HFFc6 (cell line): ENCODE measurements around the gene RALGPS1. TPM values are rescaled to one million over a fixed set of nuclear protein-coding genes. Genes with fewer than 3 reads are reported as not detected.

ENCODE experiments used
- DNase-seq: peaks from one replicate; pipeline ENCODE4 v3.0.0-alpha.2; 2018
- H3K27ac Mint-ChIP-seq: 2 replicates; pipeline ENCODE4 v1.8.0; 2020; ENCODE audit warnings: mild to moderate bottlenecking, mixed read lengths
- H3K27me3 Mint-ChIP-seq: 2 replicates; pipeline ENCODE4 v1.8.0; 2021; ENCODE audit warnings: mild to moderate bottlenecking, moderate library complexity, mixed read lengths; ENCODE audit not compliant: insufficient read depth
- H3K36me3 Mint-ChIP-seq: 2 replicates; pipeline ENCODE4 v1.8.0; 2021; ENCODE audit warnings: low read depth, mixed read lengths
- H3K4me1 Mint-ChIP-seq: 2 replicates; pipeline ENCODE4 v1.8.0; 2020; ENCODE audit warnings: low read depth, mixed read lengths
- H3K4me3 Mint-ChIP-seq: 2 replicates; pipeline ENCODE4 v1.8.0; 2020; ENCODE audit warnings: mild to moderate bottlenecking, moderate library complexity, mixed read lengths
- H3K9me3 Mint-ChIP-seq: 2 replicates; pipeline ENCODE4 v1.8.0; 2020; ENCODE audit warnings: mild to moderate bottlenecking, mixed read lengths
- total RNA-seq, 6 experiments: library from RNA; stranded (reverse); fragmentation: NEBNext Ultra II Directional; extraction: Animal tissue kit (Norgen Biotek cat#: 25700); gene quantifications; 2 replicates in 1 of 6; 3 replicates in 5 of 6; pipeline ENCODE4 v1.2.3, GENCODE V29; 2021
- TF ChIP-seq, protein P1 (sequence below): fragments of 200-600 bp; sonication (generic); IDR thresholded peaks from 2 replicates; pipeline ENCODE4 v1.5.0; 2021; ENCODE audit warnings: antibody characterized with exemption, mild to moderate bottlenecking

Gene RALGPS1
- total RNA-seq, 6 experiments from 2014 or later: 0.68 to 1.6 (median 1.1) TPM

- TF ChIP-seq, protein P1, sequence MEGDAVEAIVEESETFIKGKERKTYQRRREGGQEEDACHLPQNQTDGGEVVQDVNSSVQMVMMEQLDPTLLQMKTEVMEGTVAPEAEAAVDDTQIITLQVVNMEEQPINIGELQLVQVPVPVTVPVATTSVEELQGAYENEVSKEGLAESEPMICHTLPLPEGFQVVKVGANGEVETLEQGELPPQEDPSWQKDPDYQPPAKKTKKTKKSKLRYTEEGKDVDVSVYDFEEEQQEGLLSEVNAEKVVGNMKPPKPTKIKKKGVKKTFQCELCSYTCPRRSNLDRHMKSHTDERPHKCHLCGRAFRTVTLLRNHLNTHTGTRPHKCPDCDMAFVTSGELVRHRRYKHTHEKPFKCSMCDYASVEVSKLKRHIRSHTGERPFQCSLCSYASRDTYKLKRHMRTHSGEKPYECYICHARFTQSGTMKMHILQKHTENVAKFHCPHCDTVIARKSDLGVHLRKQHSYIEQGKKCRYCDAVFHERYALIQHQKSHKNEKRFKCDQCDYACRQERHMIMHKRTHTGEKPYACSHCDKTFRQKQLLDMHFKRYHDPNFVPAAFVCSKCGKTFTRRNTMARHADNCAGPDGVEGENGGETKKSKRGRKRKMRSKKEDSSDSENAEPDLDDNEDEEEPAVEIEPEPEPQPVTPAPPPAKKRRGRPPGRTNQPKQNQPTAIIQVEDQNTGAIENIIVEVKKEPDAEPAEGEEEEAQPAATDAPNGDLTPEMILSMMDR: no peak
- no peak for DNase-seq
- no peaks in the 10 kb centered on the region for H3K4me1 Mint-ChIP-seq
- no peak overlapping the region for H3K4me3 Mint-ChIP-seq
- peaks cover 4% of the 10 kb centered on the region for H3K27me3 Mint-ChIP-seq
- H3K9me3 Mint-ChIP-seq: no peaks in the 10 kb centered on the region
- H3K27ac Mint-ChIP-seq: no peak overlapping the region
- H3K36me3 Mint-ChIP-seq: no peaks in the 10 kb centered on the region; the same call in 1 of the 2 replicates
Measured at GRCh38 chr9:127086771-127087170, 172.2 kb downstream of the RALGPS1 start.

GRCh38 chr9:127087411-127087810, 172.8 kb downstream of the RALGPS1 start:
- no peak overlapping the region for H3K27ac Mint-ChIP-seq
- no peaks in the 10 kb centered on the region for H3K9me3 Mint-ChIP-seq
- TF ChIP-seq, protein P1: no peak
- H3K36me3 Mint-ChIP-seq: peaks cover under 1% of the 10 kb centered on the region; the same call in 1 of the 2 replicates
- no peak for DNase-seq
- no peaks in the 10 kb centered on the region for H3K4me1 Mint-ChIP-seq
- H3K27me3 Mint-ChIP-seq: peaks cover 4% of the 10 kb centered on the region
- no peak overlapping the region for H3K4me3 Mint-ChIP-seq

DNA sequence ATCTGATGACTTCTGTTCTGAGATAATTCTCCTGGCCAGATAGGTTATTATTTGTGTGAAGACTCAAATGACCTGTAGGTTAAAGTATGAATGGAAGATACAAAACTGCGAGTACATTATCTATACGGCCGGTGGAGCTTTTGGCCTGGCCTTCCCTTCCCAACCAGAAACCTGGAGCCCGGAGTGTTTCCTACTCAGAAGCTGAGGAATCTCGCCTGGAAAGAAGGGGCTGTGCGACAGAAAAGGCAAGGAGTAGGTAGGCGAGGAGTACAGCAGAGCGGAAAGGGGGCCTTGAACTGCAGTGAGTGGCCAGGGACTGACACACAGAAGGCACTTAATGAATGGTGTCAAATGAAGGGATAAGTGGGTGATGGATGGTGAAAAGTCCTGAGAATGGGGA, 173.3 kb downstream of the RALGPS1 start:
- no peak for DNase-seq
- Mint-ChIP-seq H3K4me1 (no peaks in the 10 kb centered on the region), H3K36me3 (peaks cover 4% of the 10 kb centered on the region; the same call in 1 of the 2 replicates), H3K4me3 (no peak overlapping the region), H3K27ac (no peak overlapping the region), H3K9me3 (no peaks in the 10 kb centered on the region), H3K27me3 (peaks cover 4% of the 10 kb centered on the region)
- TF ChIP-seq, protein P1: no peak

DNA sequence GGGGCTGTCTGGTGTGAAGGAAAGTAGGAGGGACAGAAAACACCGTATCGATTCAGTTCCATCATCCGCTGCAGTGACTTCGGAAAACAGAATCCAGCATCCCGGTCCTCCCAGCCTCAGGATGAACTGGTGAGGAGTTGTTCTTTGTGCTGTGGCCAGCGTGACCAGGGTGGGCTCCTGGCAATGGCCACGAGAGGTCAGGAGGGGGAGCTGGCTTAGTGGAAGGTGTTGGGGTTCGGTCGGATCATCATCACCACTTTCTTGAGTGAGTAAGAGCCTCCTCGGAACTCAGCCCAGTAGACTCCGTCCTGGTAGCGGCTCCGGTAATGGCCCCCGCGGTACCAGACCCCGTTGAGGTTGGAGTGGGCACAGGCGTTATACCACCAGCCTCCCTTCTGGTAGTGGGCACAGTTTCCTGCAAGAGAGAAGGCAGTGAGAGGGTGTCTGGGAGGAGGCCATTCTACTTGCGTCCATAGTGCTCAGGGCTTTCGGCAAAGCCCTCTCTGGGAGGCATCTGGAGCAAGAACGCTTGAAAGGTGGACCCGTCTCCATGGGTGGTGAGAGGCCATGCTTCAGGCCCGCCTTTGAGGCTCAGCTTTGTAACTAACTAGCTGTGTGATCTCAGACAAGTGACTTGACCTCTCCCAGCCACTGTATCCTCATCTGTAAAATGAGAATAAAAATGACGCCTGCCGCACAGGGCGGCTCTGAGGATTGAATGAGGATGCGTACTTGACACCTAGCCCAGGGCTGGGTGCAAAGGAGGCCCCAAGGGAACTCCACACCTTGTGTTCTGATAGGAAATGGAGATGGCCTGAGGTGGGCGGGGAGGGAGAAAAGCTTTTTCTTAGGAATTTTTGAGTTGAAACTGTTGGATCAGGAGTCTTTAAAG, 174.4 kb downstream of the RALGPS1 start:
- Mint-ChIP-seq H3K27ac (no peak overlapping the region), H3K4me1 (no peaks in the 10 kb centered on the region), H3K9me3 (no peaks in the 10 kb centered on the region), H3K27me3 (peaks cover 2% of the 10 kb centered on the region), H3K4me3 (no peak overlapping the region), H3K36me3 (peaks cover 4% of the 10 kb centered on the region; the same call in 1 of the 2 replicates)
- TF ChIP-seq, protein P1: no peak
- no peak for DNase-seq

GRCh38 chr9:127089631-127090081, 175.1 kb downstream of the RALGPS1 start:
- H3K27ac Mint-ChIP-seq: no peak overlapping the region
- DNase-seq: no peak
- no peaks in the 10 kb centered on the region; the same call in 1 of the 2 replicates for H3K27me3 Mint-ChIP-seq
- no peaks in the 10 kb centered on the region for H3K4me1 Mint-ChIP-seq
- no peak overlapping the region for H3K4me3 Mint-ChIP-seq
- H3K9me3 Mint-ChIP-seq: no peaks in the 10 kb centered on the region
- peaks cover 4% of the 10 kb centered on the region; the same call in 1 of the 2 replicates for H3K36me3 Mint-ChIP-seq
- TF ChIP-seq, protein P1: no peak
